Nephron progenitor cell (in vitro differentiated cells): ENCODE data around the gene ALK.

Experiments used
- DNase-seq: peaks from one replicate; pipeline ENCODE4 v3.0.0; 2021
- H3K27ac Mint-ChIP-seq: 2 replicates; pipeline ENCODE4 v1.8.0; 2021; ENCODE audit warnings: mild to moderate bottlenecking, moderate library complexity, mixed read lengths
- H3K27me3 Mint-ChIP-seq: 2 replicates; pipeline ENCODE4 v1.8.0; 2021; ENCODE audit warnings: mild to moderate bottlenecking, low read depth, mixed read lengths; ENCODE audit not compliant: poor library complexity
- H3K36me3 Mint-ChIP-seq: 2 replicates; pipeline ENCODE4 v1.8.0; 2021; ENCODE audit warnings: low read depth, mixed read lengths
- H3K4me1 Mint-ChIP-seq: 2 replicates; pipeline ENCODE4 v1.8.0; 2021; ENCODE audit warnings: mixed read lengths
- H3K4me3 Mint-ChIP-seq: 2 replicates; pipeline ENCODE4 v1.8.0; 2021; ENCODE audit warnings: mild to moderate bottlenecking, moderate library complexity, mixed read lengths
- H3K9me3 Mint-ChIP-seq: 2 replicates; pipeline ENCODE4 v1.8.0; 2021; ENCODE audit warnings: mild to moderate bottlenecking, moderate library complexity, mixed read lengths
- CTCF ChIP-seq: fragments of 200-600 bp; sonication (generic); IDR thresholded peaks from 2 replicates; pipeline ENCODE4 v1.5.0; 2021; ENCODE audit warnings: antibody characterized with exemption

The ALK gene

GRCh38 chr2:29544917-29545316 is 376.5 kb downstream of the ALK start:
- no peak for TF ChIP-seq CTCF
- Mint-ChIP-seq H3K27me3 (peaks cover 19% of the 10 kb centered on the region), H3K36me3 (no peaks in the 10 kb centered on the region), H3K4me3 (no peak overlapping the region), H3K4me1 (peaks cover 11% of the 10 kb centered on the region), H3K9me3 (no peaks in the 10 kb centered on the region), H3K27ac (no peak overlapping the region)
- no peak for DNase-seq

GRCh38 chr2:29544031-29544430 is 377.4 kb downstream of the ALK start:
- no peak for TF ChIP-seq CTCF
- Mint-ChIP-seq H3K36me3 (no peaks in the 10 kb centered on the region), H3K27me3 (peaks cover 19% of the 10 kb centered on the region), H3K27ac (no peak overlapping the region), H3K9me3 (no peaks in the 10 kb centered on the region), H3K4me1 (peaks cover 9% of the 10 kb centered on the region), H3K4me3 (no peak overlapping the region)
- DNase-seq = no peak

GRCh38 chr2:29535188-29535587 is 386.2 kb downstream of the ALK start:
- no peak for TF ChIP-seq CTCF
- no peak for DNase-seq
- Mint-ChIP-seq H3K27ac (no peak overlapping the region), H3K4me1 (no peaks in the 10 kb centered on the region), H3K36me3 (no peaks in the 10 kb centered on the region), H3K9me3 (no peaks in the 10 kb centered on the region), H3K27me3 (peaks cover 7% of the 10 kb centered on the region), H3K4me3 (no peak overlapping the region)

- no peak for TF ChIP-seq CTCF
- Mint-ChIP-seq H3K27ac (no peak overlapping the region), H3K4me3 (no peak overlapping the region), H3K27me3 (peaks cover 17% of the 10 kb centered on the region), H3K36me3 (no peaks in the 10 kb centered on the region), H3K9me3 (no peaks in the 10 kb centered on the region), H3K4me1 (peaks cover 6% of the 10 kb centered on the region)
- no peak for DNase-seq
Observed at GRCh38 chr2:29532436-29532835, 388.9 kb downstream of the ALK start.

GRCh38 chr2:29531626-29532025 is 389.8 kb downstream of the ALK start:
- no peak for TF ChIP-seq CTCF
- DNase-seq = no peak

GRCh38 chr2:29530281-29530680 is 391.1 kb downstream of the ALK start:
- no peaks in the 10 kb centered on the region for H3K9me3 Mint-ChIP-seq
- DNase-seq = no peak
- H3K4me1 Mint-ChIP-seq = peaks cover 15% of the 10 kb centered on the region
- no peak overlapping the region for H3K27ac Mint-ChIP-seq
- peaks cover 15% of the 10 kb centered on the region for H3K27me3 Mint-ChIP-seq
- H3K36me3 Mint-ChIP-seq = no peaks in the 10 kb centered on the region
- H3K4me3 Mint-ChIP-seq = no peak overlapping the region
- TF ChIP-seq CTCF = no peak

More at GRCh38 chr2:29531626-29532025, 389.8 kb downstream of the ALK start:
- Mint-ChIP-seq H3K9me3 (no peaks in the 10 kb centered on the region), H3K4me1 (peaks cover 6% of the 10 kb centered on the region), H3K27me3 (peaks cover 17% of the 10 kb centered on the region), H3K4me3 (no peak overlapping the region), H3K27ac (peak overlapping the region; percentile 43), H3K36me3 (no peaks in the 10 kb centered on the region)
